HCT116 (cell line): ENCODE data around the gene RPL7A. TPM values are rescaled to one million over a fixed set of nuclear protein-coding genes. Genes with fewer than 3 reads are reported as not detected.
A peak's percentile ranks its signal among the peaks of the same experiment; 100 is the strongest.

Source experiments
- ATAC-seq: fragments of 200-7000 bp; cut with Tn5 transposase; 2 replicates; pipeline ENCODE4 v1.9.1; 2020; ENCODE audit warnings: mild to moderate bottlenecking, moderate library complexity
- BruUV-seq: library from RNA; stranded (reverse); fragments of 400-500 nt; replicated peaks from 2 replicates; lab custom pipeline; 2021; lab: Mats Ljungman, UMichigan
- CTCF ChIA-PET: fragments of 300-600 bp; sonication (Branson Sonifier 250); formaldehyde crosslinking; loops from one replicate; lab custom pipeline; 2021; ENCODE audit warnings: antibody characterized with exemption; lab: Charles Lee
- POLR2A ChIA-PET: fragments of 300-600, 350-600 bp; sonication (Branson Sonifier 250); formaldehyde crosslinking; loops from one replicate; lab custom pipeline; 2021; ENCODE audit warnings: antibody characterized with exemption; lab: Charles Lee
- RAD21 ChIA-PET, 2 experiments: fragments of 300-600 bp; sonication (Branson Sonifier 250); formaldehyde crosslinking; loops; one replicate each; lab custom pipeline; 2023; ENCODE audit warnings: low total read pairs in 2 of 2; ENCODE audit not compliant: uncharacterized antibody in 2 of 2, unreplicated experiment in 2 of 2, low non-redundant PET in 1 of 2; lab: Charles Lee
- DNase-seq: peaks from one replicate; pipeline ENCODE4 v3.0.0-alpha.2; 2010; ENCODE audit warnings: low read depth, low spot score
- H2AFZ ChIP-seq: fragments of 200-600 bp; shearing (Covaris generic), sonication (generic); 2 replicates; pipeline ENCODE4 v1.6.1; 2017; ENCODE audit warnings: low read depth, mixed run types, mixed read lengths, antibody characterized with exemption, low read length; ENCODE audit not compliant: poor library complexity, severe bottlenecking
- H3K27ac ChIP-seq: 2 replicates; pipeline ENCODE4 v1.5.1; 2012; ENCODE audit warnings: low read depth, low read length
- H3K27me3 ChIP-seq: fragments of 200-600 bp; sonication (generic); 2 replicates; pipeline ENCODE4 v1.6.1; 2016; ENCODE audit warnings: mixed run types, low read length, mixed read lengths; ENCODE audit not compliant: insufficient read depth
- H3K36me3 ChIP-seq, 2 experiments: fragments of 200-500 bp in 1 of 2; fragments of 200-600 bp in 1 of 2; sonication (Bioruptor generic) in 1 of 2; sonication (generic) in 1 of 2; 2 replicates each; pipeline versions ENCODE4 v1.5.1 to v1.6.1; 2014 to 2016; ENCODE audit warnings: low read length in 2 of 2, inconsistent platforms in 1 of 2, mixed read lengths in 1 of 2, mixed run types in 1 of 2; ENCODE audit not compliant: insufficient read depth in 2 of 2, control insufficient read depth in 1 of 2
- H3K4me1 ChIP-seq, 2 experiments: fragments of 200-600 bp in 1 of 2; sonication (generic) in 1 of 2; 2 replicates each; pipeline versions ENCODE4 v1.5.1 to v1.6.1; 2012 to 2017; ENCODE audit warnings: low read length in 2 of 2, inconsistent platforms in 1 of 2, mild to moderate bottlenecking in 1 of 2, mixed read lengths in 1 of 2, mixed run types in 1 of 2, moderate library complexity in 1 of 2; ENCODE audit not compliant: insufficient read depth in 2 of 2, control insufficient read depth in 1 of 2
- H3K4me2 ChIP-seq: fragments of 200-600 bp; sonication (generic); 2 replicates; pipeline ENCODE4 v1.6.1; 2017; ENCODE audit warnings: mixed run types, low read length, mixed read lengths
- H3K4me3 ChIP-seq, 2 experiments: fragments of 200-600 bp in 1 of 2; sonication (generic) in 1 of 2; replicated peaks in 1 of 2; 2 replicates each; pipeline ENCODE4 v1.5.1; 2011 to 2016; ENCODE audit warnings: low read length in 2 of 2, control low read depth in 1 of 2, low read depth in 1 of 2, mild to moderate bottlenecking in 1 of 2, mixed read lengths in 1 of 2, mixed run types in 1 of 2
- H3K79me2 ChIP-seq: fragments of 200-600 bp; sonication (generic); 2 replicates; pipeline ENCODE4 v1.6.1; 2017; ENCODE audit warnings: mild to moderate bottlenecking, mixed run types, low read length, moderate library complexity, mixed read lengths; ENCODE audit not compliant: insufficient read depth
- H3K9ac ChIP-seq: fragments of 200-600 bp; sonication (generic); 2 replicates; pipeline ENCODE4 v1.6.1; 2016; ENCODE audit warnings: low read length, mixed read lengths
- H3K9me2 ChIP-seq: fragments of 200-600 bp; sonication (generic), shearing (Covaris generic); 2 replicates; pipeline ENCODE4 v1.6.1; 2017; ENCODE audit warnings: mixed run types, mild to moderate bottlenecking, moderate library complexity; ENCODE audit not compliant: insufficient read depth
- H3K9me3 ChIP-seq, 2 experiments: fragments of 200-500 bp in 1 of 2; fragments of 200-600 bp in 1 of 2; sonication (Bioruptor generic) in 1 of 2; sonication (generic) in 1 of 2; 2 replicates each; pipeline ENCODE4 v1.6.1; 2014 to 2017; ENCODE audit warnings: low read length in 2 of 2, mixed read lengths in 2 of 2, inconsistent platforms in 1 of 2, low read depth in 1 of 2, mild to moderate bottlenecking in 1 of 2, mixed run types in 1 of 2, moderate library complexity in 1 of 2; ENCODE audit not compliant: control insufficient read depth in 1 of 2, insufficient read depth in 1 of 2
- H4K20me1 ChIP-seq: fragments of 200-600 bp; sonication (generic), shearing (Covaris generic); 2 replicates; pipeline ENCODE4 v1.6.1; 2017; ENCODE audit warnings: mixed run types, mild to moderate bottlenecking, moderate library complexity; ENCODE audit not compliant: insufficient read depth
- CEBPB ChIP-seq: IDR thresholded peaks from 2 replicates; pipeline ENCODE4 v1.6.1; 2012; ENCODE audit warnings: low read depth
- CTCF ChIP-seq, 3 experiments: fragments of 200-600 bp in 1 of 3; sonication (generic) in 1 of 3; IDR thresholded peaks in 2 of 3; conservative IDR thresholded peaks in 1 of 3; 2 replicates each; pipeline ENCODE4 v1.5.1; 2012 to 2017; ENCODE audit warnings: low read depth in 2 of 3, low read length in 2 of 3, antibody characterized with exemption in 1 of 3, borderline replicate concordance in 1 of 3, control low read depth in 1 of 3, mild to moderate bottlenecking in 1 of 3, mixed read lengths in 1 of 3, mixed run types in 1 of 3, moderate library complexity in 1 of 3; ENCODE audit not compliant: insufficient read depth in 1 of 3
- ELF1 ChIP-seq: IDR thresholded peaks from 2 replicates; pipeline ENCODE4 v1.6.1; 2012; ENCODE audit warnings: low read depth, borderline replicate concordance
- EZH2 ChIP-seq: fragments of 200-600 bp; sonication (generic); IDR thresholded peaks from 2 replicates; pipeline ENCODE4 v1.6.1; 2017; ENCODE audit warnings: antibody characterized with exemption, mixed run types
- EZH2phosphoT487 ChIP-seq: fragments of 200-600 bp; IDR thresholded peaks from 2 replicates; pipeline ENCODE4 v1.6.1; 2018; ENCODE audit warnings: antibody characterized with exemption, borderline replicate concordance
- POLR2A ChIP-seq: IDR thresholded peaks from 2 replicates; pipeline ENCODE4 v1.7.0; 2011; ENCODE audit warnings: borderline replicate concordance; ENCODE audit not compliant: insufficient read depth, insufficient read length; ENCODE audit errors: extremely low read depth
- POLR2AphosphoS5 ChIP-seq: IDR thresholded peaks from 2 replicates; pipeline ENCODE4 v1.6.1; 2011; ENCODE audit warnings: mild to moderate bottlenecking, low read depth, low read length, moderate library complexity
- RAD21 ChIP-seq: IDR thresholded peaks from 2 replicates; pipeline ENCODE4 v1.6.1; 2012; ENCODE audit warnings: low read depth, mild to moderate bottlenecking
- YY1 ChIP-seq: IDR thresholded peaks from 2 replicates; pipeline ENCODE4 v1.6.1; 2011; ENCODE audit warnings: low read length, low read depth, moderate library complexity, mild to moderate bottlenecking; ENCODE audit not compliant: insufficient replicate concordance; ENCODE audit errors: extremely low read depth
- ZFX ChIP-seq: fragments of 450-650 bp; IDR thresholded peaks from 2 replicates; pipeline ENCODE4 v1.6.1; 2017
- ZNF274 ChIP-seq: fragments of 200-500 bp; sonication (Bioruptor generic); IDR thresholded peaks from 2 replicates; pipeline ENCODE4 v1.6.1; 2014; ENCODE audit warnings: mild to moderate bottlenecking, low read depth, low read length, inconsistent platforms
- intact Hi-C: fragments of 100-400 bp; cut with micrococcal nuclease; formaldehyde crosslinking; loops from 2 replicates; pipeline ENCODE4 v1.10.0; 2022
- total RNA-seq: library from RNA; stranded (reverse); gene quantifications from one replicate; pipeline ENCODE4 v1.2.1, GENCODE V29; 2021; ENCODE audit not compliant: unreplicated experiment
- TF ChIP-seq, protein P1 (sequence below): IDR thresholded peaks from 2 replicates; pipeline ENCODE4 v1.6.1; 2012

The RPL7A gene
- total RNA-seq, 1 experiment from 2014 or later: 2,837 TPM

DNA sequence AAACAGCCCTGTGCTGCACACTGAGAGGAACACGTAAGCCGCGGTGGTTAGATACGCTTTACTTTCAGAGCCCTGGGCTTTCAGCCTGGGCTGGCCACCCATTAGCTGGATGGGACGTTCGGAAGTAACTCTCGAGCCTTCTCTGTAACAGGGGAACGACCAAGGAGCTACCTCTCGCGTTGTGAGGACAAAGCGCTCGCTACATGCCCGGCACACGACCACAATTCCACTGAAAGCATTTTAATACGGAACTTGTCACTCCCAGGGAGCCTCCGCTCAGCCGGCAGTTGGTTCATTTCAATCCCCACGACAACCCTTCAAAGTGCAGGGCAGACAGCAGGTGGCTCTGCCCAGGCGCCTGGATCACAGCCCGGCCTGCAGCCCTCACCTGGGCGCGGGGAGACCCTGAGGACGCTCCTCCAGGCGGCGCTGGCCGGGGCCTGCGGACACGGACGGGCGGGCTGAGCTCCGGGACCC is 7.9 kb downstream of the RPL7A start:
- peak; percentile 43 for ATAC-seq
- H3K36me3 ChIP-seq: peaks cover 21 to 34% of the 10 kb centered on the region in 2 experiments
- peak overlapping the region; percentile 84 for H3K4me2 ChIP-seq
- H3K27me3 ChIP-seq: no peaks in the 10 kb centered on the region
- peaks cover 10% of the 10 kb centered on the region; the same call in 1 of the 2 replicates for H4K20me1 ChIP-seq
- no peaks in the 10 kb centered on the region for H3K9me2 ChIP-seq
- no peak overlapping the region for H2AFZ ChIP-seq
- H3K27ac ChIP-seq: peak overlapping the region; percentile 61
- RAD21 ChIA-PET: interaction anchor here in 1 of 2 experiments (0.8 kb wide), 1 partner anchor 166 kb away, joined by 6 read pairs; no protein-coding TSS in a partner anchor
- intact Hi-C loops: loop anchor here (5.0 to 10.0 kb wide), 2 partner anchors 131 to 639 kb away; partner anchors contain the start of gene VAV2
- no peak for TF ChIP-seq EZH2phosphoT487
- TF ChIP-seq ZFX: peak; percentile 47; the same call in 1 of the 2 replicates
- peak overlapping the region; percentile 84 for H3K9ac ChIP-seq
- H3K9me3 ChIP-seq: no peaks in the 10 kb centered on the region
- peaks cover 7 to 24% of the 10 kb centered on the region in 2 experiments; a peak in 3 of 4 replicates for H3K4me1 ChIP-seq
- DNase-seq: no peak
- CTCF ChIA-PET: interaction anchor here (1.1 to 1.5 kb wide), 2 partner anchors 131 to 170 kb away, joined by 4 read pairs; no protein-coding TSS in a partner anchor
- TSS peak; percentile 52 for BruUV-seq
- peak overlapping the region; percentile 87 to 96 for H3K4me3 ChIP-seq
- POLR2A ChIA-PET: interaction anchor here (1.3 to 2.0 kb wide), 5 partner anchors 8 to 19 kb away, joined by 4 to 15 read pairs (median 7); partner anchors contain the start of genes MED22 and RPL7A
- peaks cover 52% of the 10 kb centered on the region for H3K79me2 ChIP-seq

DNA sequence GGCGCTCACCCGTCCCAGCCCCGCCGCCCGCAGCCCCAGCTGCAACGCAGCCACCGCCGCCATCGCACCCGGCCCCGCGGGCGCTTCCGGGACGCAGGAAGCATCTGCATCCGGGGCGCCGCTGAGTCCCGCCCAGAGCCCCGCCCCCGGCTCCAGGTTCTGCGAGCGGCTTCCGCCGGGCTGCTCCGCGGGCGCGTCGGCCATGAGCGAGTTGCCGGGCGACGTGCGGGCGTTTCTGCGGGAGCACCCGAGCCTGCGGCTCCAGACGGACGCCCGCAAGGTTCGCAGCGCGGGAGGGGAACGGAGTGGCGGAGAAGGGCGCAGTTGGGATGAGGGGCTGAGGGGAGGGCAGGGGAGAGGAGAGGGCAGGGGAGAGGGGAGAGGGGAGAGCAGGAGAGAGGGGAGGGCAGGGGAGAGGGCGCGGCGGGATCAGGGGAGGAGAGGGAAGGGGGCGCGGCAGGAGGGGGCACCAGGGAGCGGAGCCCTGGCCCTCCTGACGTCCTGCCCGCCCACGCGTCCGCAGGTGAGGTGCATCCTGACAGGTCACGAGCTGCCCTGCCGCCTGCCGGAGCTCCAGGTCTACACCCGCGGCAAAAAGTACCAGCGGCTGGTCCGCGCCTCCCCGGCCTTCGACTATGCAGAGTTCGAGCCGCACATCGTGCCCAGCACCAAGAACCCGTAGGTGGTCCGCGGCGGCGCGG is 8.5 kb downstream of the RPL7A start, which contains the start of the genes SURF1 and SURF2:
SURF1 (minus strand) TSS at position 97 of the 701 bp plus-strand sequence; CDS start at position 63, 34 bp downstream.
SURF2 (plus strand) TSS at position 160 of the 701 bp plus-strand sequence; CDS start at position 203, 43 bp downstream.
- peak within 1 kb of the TSS; percentile 93 for H3K4me2 ChIP-seq
- H3K79me2 ChIP-seq: peaks cover 52% of the 10 kb centered on the region
- BruUV-seq: no TSS peak
- ATAC-seq (peak; percentile 78), DNase-seq (no peak)
- peaks cover 9% of the 10 kb centered on the region; the same call in 1 of the 2 replicates for H4K20me1 ChIP-seq
- H3K9me2 ChIP-seq: no peaks in the 10 kb centered on the region
- H3K4me1 ChIP-seq: peaks cover 7 to 24% of the 10 kb centered on the region in 2 experiments; a peak in 3 of 4 replicates
- TF ChIP-seq YY1 (peak; percentile 93), RAD21 (no peak), POLR2A (peak; percentile 94), POLR2AphosphoS5 (peak; percentile 92), CEBPB (no peak), CTCF (IDR thresholded peaks at IDR 0.05 in 2 of 3, conservative IDR thresholded peaks at IDR 0.05 in 1 of 3; ENCODE audit: borderline replicate concordance in 1 of 3, insufficient read depth in 1 of 3, low read depth in 2 of 3, low read length in 2 of 3) (peak in 2 of 3 experiments; percentile 11 to 19; a peak in 1 of 6 replicates), ZFX (0 out of 2 replicates have a peak, but pooled peaks have one; percentile 26), EZH2 (no peak), ZNF274 (no peak), ELF1 (no peak)
- TF ChIP-seq, protein P1, sequence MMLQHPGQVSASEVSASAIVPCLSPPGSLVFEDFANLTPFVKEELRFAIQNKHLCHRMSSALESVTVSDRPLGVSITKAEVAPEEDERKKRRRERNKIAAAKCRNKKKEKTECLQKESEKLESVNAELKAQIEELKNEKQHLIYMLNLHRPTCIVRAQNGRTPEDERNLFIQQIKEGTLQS: no peak
- CTCF ChIA-PET: interaction anchor here (1.0 to 1.5 kb wide), 2 partner anchors 48 to 130 kb away, joined by 3 to 4 read pairs; no protein-coding TSS in a partner anchor
- H3K36me3 ChIP-seq: peaks cover 24 to 28% of the 10 kb centered on the region in 2 experiments
- H2AFZ ChIP-seq: no peak within 1 kb of the TSS
- RAD21 ChIA-PET: interaction anchor here in 1 of 2 experiments (0.8 kb wide), 1 partner anchor 167 kb away, joined by 6 read pairs; no protein-coding TSS in a partner anchor
- POLR2A ChIA-PET: interaction anchor here (1.3 to 2.0 kb wide), 5 partner anchors 9 to 18 kb away, joined by 4 to 15 read pairs (median 7); partner anchors contain the start of genes MED22 and RPL7A
- H3K9me3 ChIP-seq: no peaks in the 10 kb centered on the region
- peak within 1 kb of the TSS; percentile 87 to 96 for H3K4me3 ChIP-seq
- intact Hi-C loops: loop anchor here (5.0 to 10.0 kb wide), 2 partner anchors 131 to 638 kb away; partner anchors contain the start of gene VAV2
- H3K27ac ChIP-seq: peak within 1 kb of the TSS; percentile 61
- peak within 1 kb of the TSS; percentile 84 for H3K9ac ChIP-seq
- no peaks in the 10 kb centered on the region for H3K27me3 ChIP-seq
